NOMO-1 treated with DMSO at 0.1 percent for 48 hours (cell line): ENCODE data around the gene E2F1.
"Not testable (repeated sequence)": the region's sequence is repeated elsewhere in the genome, so short reads cannot be mapped to it uniquely, and the experiment has no call there.

ENCODE experiments used
- DNase-seq: peaks from one replicate; lab custom pipeline; 2025; ENCODE audit not compliant: unreplicated experiment; lab: John Stamatoyannopoulos, UW

Gene E2F1

GRCh38 chr20:33659341-33660034 lies 26.7 kb downstream of the E2F1 start:
- no peak for DNase-seq

GRCh38 chr20:33658929-33659328 lies 27.3 kb downstream of the E2F1 start:
- no peak for DNase-seq

GRCh38 chr20:33658510-33658909 lies 27.7 kb downstream of the E2F1 start:
- no peak for DNase-seq

- no peak for DNase-seq
Measured at GRCh38 chr20:33657704-33658095, 28.5 kb downstream of the E2F1 start.

GRCh38 chr20:33656783-33657703 lies 29.1 kb downstream of the E2F1 start:
- DNase-seq: no peak

GRCh38 chr20:33656010-33656782 lies 30.0 kb downstream of the E2F1 start:
- no peak for DNase-seq

- no peak for DNase-seq
Measured at GRCh38 chr20:33655164-33655563, 31.0 kb downstream of the E2F1 start.

GRCh38 chr20:33654680-33655161 lies 31.5 kb downstream of the E2F1 start:
- no peak for DNase-seq

GRCh38 chr20:33653900-33654596 lies 32.1 kb downstream of the E2F1 start:
- DNase-seq: no peak

- peak; percentile 24 for DNase-seq
Measured at GRCh38 chr20:33653218-33653899, 32.8 kb downstream of the E2F1 start.

- no peak for DNase-seq
Measured at GRCh38 chr20:33651562-33652048, 34.6 kb downstream of the E2F1 start.

- DNase-seq: no peak
Measured at GRCh38 chr20:33650753-33651561, 35.2 kb downstream of the E2F1 start.

GRCh38 chr20:33650111-33650752 lies 36.0 kb downstream of the E2F1 start:
- no peak for DNase-seq

- DNase-seq: no peak
Measured at GRCh38 chr20:33649201-33649681, 36.9 kb downstream of the E2F1 start.

- DNase-seq: no peak
Measured at GRCh38 chr20:33648396-33649004, 37.7 kb downstream of the E2F1 start.

- DNase-seq: no peak
Measured at GRCh38 chr20:33647603-33648395, 38.4 kb downstream of the E2F1 start.

- not testable (repeated sequence) for DNase-seq
Measured at GRCh38 chr20:33646959-33647602, 39.1 kb downstream of the E2F1 start.
